H54 (cell line): ENCODE measurements around the gene ISYNA1.
A peak's percentile ranks its signal among the peaks of the same experiment; 100 is the strongest.
"Not testable (repeated sequence)": the region's sequence is repeated elsewhere in the genome, so short reads cannot be mapped to it uniquely, and the experiment has no call there.

ENCODE experiments used
- DNase-seq: peaks from one replicate; pipeline ENCODE4 v3.0.0; 2011; ENCODE audit warnings: low spot score, mixed read lengths; ENCODE audit not compliant: insufficient read length
- FAIRE-seq: peaks from 3 replicates; lab custom pipeline; 2011; peaks lifted over from hg19 to GRCh38; lab: Jason Lieb, UNC
- POLR2A ChIP-seq: IDR thresholded peaks from 2 replicates; pipeline ENCODE4 v1.6.1; 2011; ENCODE audit warnings: low read depth, mild to moderate bottlenecking, low read length

ISYNA1 gene

GRCh38 chr19:18419195-18419698, 18.7 kb downstream of the ISYNA1 start, which contains the start of gene SSBP4:
TSS of gene SSBP4 (plus strand) at chr19:18419398. CDS start at chr19:18419649, 251 bp downstream.
- DNase-seq (no peak), FAIRE-seq (no peak)
- TF ChIP-seq POLR2A = peak; percentile 10; the same call in 1 of the 2 replicates

GRCh38 chr19:18418483-18419194, 19.3 kb downstream of the ISYNA1 start:
- no peak for DNase-seq

DNA sequence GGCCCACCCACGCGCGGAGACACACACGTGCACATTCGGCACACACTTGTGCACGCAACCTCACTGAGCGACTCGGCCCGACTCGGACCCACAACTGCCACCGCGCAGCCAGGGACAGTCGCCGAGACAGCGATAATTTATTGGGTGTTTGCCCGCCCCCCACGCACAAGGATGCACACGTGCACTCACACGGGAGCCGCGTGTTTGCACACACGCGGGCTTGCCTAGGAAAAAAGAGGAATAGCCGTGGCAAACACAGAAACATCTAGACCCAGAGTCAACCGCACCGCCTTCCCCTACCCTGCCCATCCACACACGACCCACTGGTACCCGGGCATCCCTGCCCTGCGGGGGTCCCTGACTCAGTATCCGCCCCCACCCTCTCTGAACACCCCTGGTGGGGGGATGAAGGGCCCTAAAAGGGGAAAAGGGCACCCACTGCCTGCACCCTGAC, 19.9 kb downstream of the ISYNA1 start:
- TF ChIP-seq POLR2A = no peak
- no peak for DNase-seq
- no peak for FAIRE-seq

More at GRCh38 chr19:18418483-18419194, 19.3 kb downstream of the ISYNA1 start:
- TF ChIP-seq POLR2A = no peak
- FAIRE-seq = no peak

GRCh38 chr19:18417250-18418028, 20.5 kb downstream of the ISYNA1 start:
- no peak; the same call in 1 of the 2 replicates for TF ChIP-seq POLR2A
- FAIRE-seq (no peak), DNase-seq (peak; percentile 84)

GRCh38 chr19:18416778-18417249, 21.1 kb downstream of the ISYNA1 start:
- FAIRE-seq (no peak), DNase-seq (no peak)
- no peak for TF ChIP-seq POLR2A

GRCh38 chr19:18415178-18415867, 22.6 kb downstream of the ISYNA1 start:
- FAIRE-seq (no peak), DNase-seq (no peak)
- TF ChIP-seq POLR2A = peak; percentile 71

- DNase-seq = no peak
- no peak for FAIRE-seq
- no peak for TF ChIP-seq POLR2A
Measured at GRCh38 chr19:18414504-18415177, 23.3 kb downstream of the ISYNA1 start.

DNA sequence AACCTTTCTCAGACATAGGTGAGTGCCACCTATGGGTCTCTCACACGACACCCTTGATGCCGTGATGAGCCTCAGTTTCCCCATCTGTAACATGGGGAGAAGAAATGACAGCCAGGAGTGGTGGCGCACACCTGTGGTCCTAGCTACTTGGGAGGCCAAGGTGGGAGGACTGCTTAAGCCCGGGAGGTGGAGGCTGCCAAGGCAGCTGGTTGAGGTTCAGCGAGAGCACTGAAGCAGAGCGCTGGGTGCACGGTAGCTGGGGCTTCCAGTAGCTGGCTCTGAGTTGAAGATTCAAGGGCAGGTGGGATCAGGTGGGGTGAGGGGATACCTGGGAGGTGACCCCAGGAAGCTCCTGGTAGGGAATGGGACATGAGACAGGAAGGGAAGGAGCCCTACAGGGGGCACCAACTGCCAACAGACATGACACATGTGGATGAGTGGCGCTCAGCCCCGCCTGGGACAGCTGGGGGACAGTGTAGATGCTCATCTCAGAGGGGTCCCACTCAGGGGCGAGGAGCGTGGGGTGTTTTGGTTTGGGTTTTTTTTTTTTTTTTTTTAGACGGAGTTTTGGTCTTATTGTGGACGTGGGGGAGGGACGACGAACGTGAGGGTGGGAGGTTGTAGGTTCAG, 25.2 kb downstream of the ISYNA1 start:
- no peak for TF ChIP-seq POLR2A
- DNase-seq (no peak), FAIRE-seq (no peak)

DNA sequence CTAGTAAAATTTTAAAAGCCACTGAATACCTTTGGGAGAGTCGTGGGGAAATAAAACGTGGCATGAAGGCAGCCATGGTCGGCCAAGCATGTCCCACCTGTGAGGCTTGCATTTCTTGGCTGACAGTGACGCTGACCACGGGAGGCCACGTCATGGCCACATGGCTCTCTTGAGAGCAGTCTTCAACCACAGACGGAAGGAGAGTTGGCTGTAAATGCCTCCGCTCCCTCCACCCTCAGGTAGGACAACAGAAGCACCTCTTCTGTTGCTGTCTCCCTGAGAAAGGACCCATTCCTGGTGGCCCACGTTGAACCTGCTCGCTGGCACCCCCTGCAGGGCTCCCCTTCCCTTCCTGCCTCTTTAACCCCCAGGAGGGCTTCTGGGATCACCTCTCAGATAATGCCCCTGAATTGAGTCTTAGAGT, 29.9 kb downstream of the ISYNA1 start:
- TF ChIP-seq POLR2A = no peak
- DNase-seq (no peak), FAIRE-seq (no peak)

DNA sequence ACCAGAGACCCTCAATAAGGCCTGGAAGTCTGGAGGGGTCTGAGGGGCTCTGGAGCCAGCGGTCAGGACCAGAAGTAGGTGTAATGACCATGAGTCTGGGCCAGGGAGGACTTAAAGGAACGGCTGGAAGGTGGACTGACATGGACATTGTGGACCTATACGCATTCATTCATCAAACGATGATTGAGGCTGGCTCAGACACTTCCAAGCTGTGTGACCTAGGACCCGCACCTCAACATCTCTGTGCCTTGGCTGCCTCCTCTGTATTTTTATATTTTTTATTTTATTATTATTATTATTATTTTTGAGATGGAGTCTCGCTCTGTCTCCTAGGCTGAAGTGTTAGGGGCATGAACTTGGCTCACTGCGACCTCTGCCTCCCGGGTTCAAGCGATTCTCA, 31.2 kb downstream of the ISYNA1 start:
- TF ChIP-seq POLR2A = no peak
- DNase-seq (no peak), FAIRE-seq (no peak)

DNA sequence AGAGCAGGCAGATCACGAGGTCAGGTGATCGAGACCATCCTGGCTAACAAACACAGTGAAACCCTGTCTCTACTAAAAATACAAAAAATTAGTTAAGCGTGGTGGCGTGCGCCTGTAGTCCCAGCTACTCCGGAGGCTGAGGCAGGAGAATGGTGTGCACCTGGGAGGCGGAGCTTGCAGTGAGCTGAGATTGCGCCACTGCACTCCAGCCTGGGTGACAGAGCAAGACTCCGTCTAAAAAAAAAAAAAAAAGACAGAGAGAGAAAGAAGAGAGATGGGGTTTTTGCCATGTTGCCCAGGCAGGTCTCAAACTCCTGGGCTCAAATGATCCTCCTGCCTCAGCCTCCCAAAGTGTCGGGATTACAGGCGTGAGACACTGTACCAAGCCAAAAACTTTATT, 32.2 kb downstream of the ISYNA1 start:
- not testable (repeated sequence) for FAIRE-seq, DNase-seq

- FAIRE-seq, DNase-seq: not testable (repeated sequence)
Measured at GRCh38 chr19:18402455-18403248, 35.3 kb downstream of the ISYNA1 start.
